Measurements from ENCODE around the gene NAV2. TPM values are rescaled to one million over a fixed set of nuclear protein-coding genes. Genes with fewer than 3 reads are reported as not detected.

The NAV2 gene
- total RNA-seq, 1 experiment from 2014 or later, result 46.3 TPM

- Histone ChIP-seq H2AK5ac (ENCODE audit: insufficient read length, low read length) (no peak overlapping the region), H3T11ph (ENCODE audit: low read length) (no peak overlapping the region), H3K79me1 (ENCODE audit: insufficient read depth, low read depth, low read length, poor library complexity, severe bottlenecking) (no peaks in the 10 kb centered on the region), H3K79me2 (ENCODE audit: insufficient read depth, low read length) (no peaks in the 10 kb centered on the region), H3K4me2 (ENCODE audit: insufficient read depth, insufficient read length, low read length) (no peak overlapping the region), H3K23ac (ENCODE audit: insufficient read length, low read depth, low read length) (no peak overlapping the region), H3K14ac (ENCODE audit: insufficient read depth, low read length) (no peak overlapping the region), H4K8ac (replicated peaks; ENCODE audit: insufficient read length, low read depth, low read length) (no peak overlapping the region), H2BK15ac (ENCODE audit: low read depth, low read length) (no peak overlapping the region), H2AFZ (ENCODE audit: low read length) (no peak overlapping the region), H2BK5ac (ENCODE audit: insufficient read length, low read length) (no peak overlapping the region), H3K4ac (ENCODE audit: low read depth, low read length) (no peak overlapping the region), H2BK120ac (ENCODE audit: low read depth, low read length, poor library complexity, severe bottlenecking) (no peak overlapping the region), H3K56ac (ENCODE audit: insufficient read length, low read depth, low read length) (no peak overlapping the region), H3K9me3 (ENCODE audit: control insufficient read depth, low read depth, low read length) (no peaks in the 10 kb centered on the region), H4K5ac (ENCODE audit: insufficient read length, low read depth, low read length) (no peak overlapping the region), H3K4me1 (ENCODE audit: insufficient read depth, low read length) (no peaks in the 10 kb centered on the region), H3K27me3 (ENCODE audit: insufficient read depth, low read length) (no peaks in the 10 kb centered on the region; the same call in 1 of the 2 replicates), H2BK20ac (ENCODE audit: low read depth, low read length, poor library complexity, severe bottlenecking) (no peak overlapping the region), H3K18ac (ENCODE audit: insufficient read length, low read depth, low read length) (no peak overlapping the region), H3K9ac (ENCODE audit: extremely low read depth, insufficient read length, low read length) (no peak overlapping the region), H3K27ac (ENCODE audit: insufficient read length, low read depth, low read length) (no peak overlapping the region), H2BK12ac (ENCODE audit: insufficient read length, low read depth, low read length) (no peak overlapping the region), H4K20me1 (ENCODE audit: control insufficient read depth, insufficient read depth, insufficient read length) (no peaks in the 10 kb centered on the region), H4K91ac (ENCODE audit: insufficient read length, low read depth, low read length) (no peak overlapping the region), H3K23me2 (ENCODE audit: insufficient read length, low read depth, low read length, poor library complexity, severe bottlenecking) (no peaks in the 10 kb centered on the region)
- no CpG with 5 or more reads among the region's 7 CpGs for WGBS (ENCODE audit: extremely low coverage, insufficient read length, low lambda C conversion rate)
- TF ChIP-seq, protein P1, sequence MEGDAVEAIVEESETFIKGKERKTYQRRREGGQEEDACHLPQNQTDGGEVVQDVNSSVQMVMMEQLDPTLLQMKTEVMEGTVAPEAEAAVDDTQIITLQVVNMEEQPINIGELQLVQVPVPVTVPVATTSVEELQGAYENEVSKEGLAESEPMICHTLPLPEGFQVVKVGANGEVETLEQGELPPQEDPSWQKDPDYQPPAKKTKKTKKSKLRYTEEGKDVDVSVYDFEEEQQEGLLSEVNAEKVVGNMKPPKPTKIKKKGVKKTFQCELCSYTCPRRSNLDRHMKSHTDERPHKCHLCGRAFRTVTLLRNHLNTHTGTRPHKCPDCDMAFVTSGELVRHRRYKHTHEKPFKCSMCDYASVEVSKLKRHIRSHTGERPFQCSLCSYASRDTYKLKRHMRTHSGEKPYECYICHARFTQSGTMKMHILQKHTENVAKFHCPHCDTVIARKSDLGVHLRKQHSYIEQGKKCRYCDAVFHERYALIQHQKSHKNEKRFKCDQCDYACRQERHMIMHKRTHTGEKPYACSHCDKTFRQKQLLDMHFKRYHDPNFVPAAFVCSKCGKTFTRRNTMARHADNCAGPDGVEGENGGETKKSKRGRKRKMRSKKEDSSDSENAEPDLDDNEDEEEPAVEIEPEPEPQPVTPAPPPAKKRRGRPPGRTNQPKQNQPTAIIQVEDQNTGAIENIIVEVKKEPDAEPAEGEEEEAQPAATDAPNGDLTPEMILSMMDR (conservative IDR thresholded peaks at IDR 0.05), result no peak
- Mint-ChIP-seq H3K27me3 (ENCODE audit: low read depth) (peaks cover 8% of the 10 kb centered on the region), H3K36me3 (ENCODE audit: insufficient read depth in 1 of 3, low read depth in 3 of 3) (no peaks in the 10 kb centered on the region; a peak in 1 of 7 replicates), H3K27ac (no peak overlapping the region; a peak in 1 of 7 replicates), H3K9me3 (no peaks in the 10 kb centered on the region), H3K4me3 (no peak overlapping the region), H3K4me1 (peaks cover 9 to 11% of the 10 kb centered on the region in 2 experiments)
- DNase-seq, result no peak
These were observed 22.7 kb downstream of the NAV2 start for GRCh38 chr11:19735157-19735908.
